GM21529 (cell line): ENCODE data around the gene BSDC1.
"Not testable (repeated sequence)": the region's sequence is repeated elsewhere in the genome, so short reads cannot be mapped to it uniquely, and the experiment has no call there.

Experiments
- ATAC-seq: cut with Tn5 transposase; IDR thresholded peaks from one replicate; pipeline ENCODE4 v1.9.1; 2021; ENCODE audit not compliant: unreplicated experiment

BSDC1 gene, protein sequence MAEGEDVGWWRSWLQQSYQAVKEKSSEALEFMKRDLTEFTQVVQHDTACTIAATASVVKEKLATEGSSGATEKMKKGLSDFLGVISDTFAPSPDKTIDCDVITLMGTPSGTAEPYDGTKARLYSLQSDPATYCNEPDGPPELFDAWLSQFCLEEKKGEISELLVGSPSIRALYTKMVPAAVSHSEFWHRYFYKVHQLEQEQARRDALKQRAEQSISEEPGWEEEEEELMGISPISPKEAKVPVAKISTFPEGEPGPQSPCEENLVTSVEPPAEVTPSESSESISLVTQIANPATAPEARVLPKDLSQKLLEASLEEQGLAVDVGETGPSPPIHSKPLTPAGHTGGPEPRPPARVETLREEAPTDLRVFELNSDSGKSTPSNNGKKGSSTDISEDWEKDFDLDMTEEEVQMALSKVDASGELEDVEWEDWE

DNA sequence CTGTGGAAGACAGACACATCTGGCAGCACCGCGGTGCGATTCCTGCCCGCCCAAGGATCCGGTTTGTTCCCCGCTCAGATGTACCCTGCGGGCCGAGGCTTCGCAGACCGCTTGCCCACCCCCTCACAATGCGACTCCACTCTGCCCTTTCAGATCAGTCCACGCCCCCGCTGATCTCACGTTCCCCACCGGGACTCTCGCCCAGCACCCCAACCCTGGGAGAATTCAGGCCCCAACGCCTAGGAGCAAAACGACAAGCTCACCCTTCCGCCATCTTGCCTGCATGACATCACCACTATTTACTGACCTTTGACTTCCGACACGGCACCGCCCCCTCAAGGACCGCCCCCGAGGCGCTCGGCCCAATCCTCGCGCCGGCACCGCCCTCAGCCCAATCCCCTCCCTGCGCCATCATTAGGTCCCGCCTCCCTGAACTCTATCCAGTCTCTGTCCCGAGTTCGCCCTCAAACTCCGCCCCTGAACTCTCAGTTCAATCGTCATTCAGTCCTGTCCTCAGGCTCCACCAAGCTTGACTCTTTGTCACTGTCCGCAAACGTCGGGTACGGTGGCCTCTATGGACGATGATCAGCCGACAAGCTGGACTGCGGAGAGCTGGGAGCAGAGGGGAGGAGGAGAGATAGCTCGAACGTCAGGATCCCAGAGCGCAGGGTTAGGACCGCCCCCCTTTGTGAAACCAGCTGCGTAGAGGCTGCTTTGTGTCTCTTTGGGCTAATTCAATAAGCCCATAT, at the start of gene BSDC1:
Gene BSDC1, minus strand, starts transcription at position 301 of the 749 bp plus-strand sequence. Its CDS starts 27 bp downstream, at position 274.
- peak; percentile 94 for ATAC-seq

DNA sequence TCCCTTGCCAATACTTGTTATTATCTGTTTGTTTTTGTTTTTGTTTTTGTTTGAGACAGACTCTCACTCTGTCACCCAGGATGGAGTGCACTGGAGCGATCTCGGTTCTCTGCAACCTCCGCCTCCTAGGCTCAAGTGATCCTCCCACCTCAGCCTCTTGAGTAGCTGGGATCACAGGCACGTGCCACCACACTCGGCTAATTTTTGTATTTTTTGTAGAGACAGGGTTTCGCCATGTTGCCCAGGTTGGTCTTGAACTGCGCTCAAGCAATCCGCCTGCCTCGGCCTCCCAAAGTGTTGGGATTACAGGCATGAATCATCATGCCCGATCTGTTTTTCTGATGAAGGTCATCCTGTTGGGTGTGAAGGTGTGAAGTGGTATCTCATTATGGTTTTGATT, 47.2 kb upstream of the BSDC1 start:
- ATAC-seq = not testable (repeated sequence)

DNA sequence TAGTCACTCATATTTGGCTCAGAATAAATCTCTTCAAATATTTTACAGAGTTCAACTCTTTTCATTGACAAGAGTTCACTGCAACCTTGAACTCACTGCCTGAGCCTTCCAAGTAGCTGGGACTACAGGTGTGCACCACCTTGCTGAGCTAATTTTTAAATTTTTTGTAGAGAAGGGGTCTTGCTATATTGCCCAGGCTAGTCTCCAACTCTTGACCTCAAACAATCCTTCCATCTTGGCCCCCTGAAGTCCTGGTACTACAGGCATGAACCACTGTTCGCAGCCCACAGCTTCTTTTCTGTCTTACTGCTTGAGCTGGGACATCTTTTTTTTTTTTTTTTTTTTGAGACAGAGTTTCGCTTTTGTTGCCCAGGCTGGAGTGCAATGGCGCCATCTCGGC, 44.5 kb upstream of the BSDC1 start:
- ATAC-seq = not testable (repeated sequence)

DNA sequence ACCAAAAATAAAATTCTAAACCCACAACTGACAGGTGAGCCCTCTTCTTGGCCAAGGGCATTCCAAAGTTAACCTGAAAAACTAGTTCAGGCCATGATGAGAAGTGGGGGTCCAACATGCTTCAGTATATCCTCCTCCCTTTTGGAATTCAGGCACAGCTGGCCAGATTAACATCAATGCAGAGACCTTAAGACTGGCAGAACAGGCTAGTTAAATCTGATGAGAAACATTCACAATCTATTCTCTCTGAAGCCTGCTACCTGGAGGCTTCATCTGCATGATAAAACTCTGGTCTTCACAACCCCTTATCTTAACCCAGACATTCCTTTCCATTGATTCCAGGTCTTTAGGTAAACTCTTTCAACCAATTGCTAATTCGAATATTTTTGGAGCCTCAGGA, 43.9 kb upstream of the BSDC1 start:
- ATAC-seq = no peak

DNA sequence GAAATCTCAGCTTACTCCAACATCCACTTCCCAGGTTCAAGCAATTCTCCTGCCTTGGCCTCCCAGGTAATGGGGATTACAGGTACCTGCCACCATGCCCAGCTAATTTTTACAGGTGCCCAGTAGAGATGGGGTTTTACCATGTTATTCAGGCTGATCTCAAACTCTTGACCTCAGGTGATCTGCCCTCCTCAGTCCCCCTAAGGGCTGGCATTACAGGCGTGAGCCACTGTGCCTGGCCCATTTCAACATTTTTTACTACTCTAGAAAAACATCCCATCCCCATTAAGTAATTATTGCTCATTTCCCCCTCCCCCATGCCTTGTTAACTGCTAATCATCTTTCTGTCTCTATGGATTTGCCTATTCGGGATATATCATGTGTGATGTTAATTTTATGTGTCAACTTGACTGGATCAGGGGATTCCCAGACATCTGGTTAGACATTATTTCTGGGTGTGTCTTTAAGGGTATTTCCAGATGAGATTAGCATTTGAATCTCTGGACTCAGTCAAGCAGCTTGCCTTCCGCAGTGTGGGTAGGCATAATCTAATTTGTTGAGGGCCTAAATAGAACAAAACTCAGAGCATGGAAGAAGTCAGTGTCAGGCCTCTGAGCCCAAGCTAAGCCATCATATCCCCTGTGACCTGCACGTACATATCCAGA, 37.6 kb upstream of the BSDC1 start:
- ATAC-seq = no peak

DNA sequence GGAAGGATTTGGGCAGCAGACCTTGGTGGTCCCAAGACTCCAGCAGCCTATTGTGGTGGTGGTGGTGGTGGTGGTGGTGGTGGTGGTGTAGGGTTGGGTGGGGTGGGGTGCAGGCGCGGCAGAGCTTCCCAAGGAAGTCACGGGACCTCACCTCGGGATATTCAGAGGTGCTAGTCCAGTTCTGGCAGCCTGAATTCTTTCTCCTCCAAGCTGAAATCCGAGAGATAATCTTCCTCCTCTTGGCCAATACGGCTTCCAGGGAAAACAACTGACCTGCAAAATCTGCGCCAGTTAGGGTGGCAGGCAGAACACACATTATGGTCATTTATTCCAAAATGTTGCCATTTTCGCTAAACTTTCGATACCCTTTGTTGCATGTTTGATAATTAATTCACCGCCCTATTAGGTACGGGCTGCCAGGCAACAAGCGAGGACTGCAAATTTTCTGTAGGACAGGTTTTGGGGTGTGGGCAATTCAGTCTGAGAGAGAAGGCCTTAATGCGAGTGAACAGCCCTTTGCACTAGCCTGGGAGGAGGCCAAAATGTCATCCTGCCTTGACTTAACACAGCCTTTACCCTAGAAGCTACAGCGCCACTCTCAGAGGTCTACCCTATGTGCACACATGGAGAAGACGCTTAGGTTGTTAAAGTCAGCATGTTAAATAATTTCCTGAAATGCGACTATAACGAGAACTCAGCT, 33.2 kb upstream of the BSDC1 start:
- ATAC-seq = no peak

DNA sequence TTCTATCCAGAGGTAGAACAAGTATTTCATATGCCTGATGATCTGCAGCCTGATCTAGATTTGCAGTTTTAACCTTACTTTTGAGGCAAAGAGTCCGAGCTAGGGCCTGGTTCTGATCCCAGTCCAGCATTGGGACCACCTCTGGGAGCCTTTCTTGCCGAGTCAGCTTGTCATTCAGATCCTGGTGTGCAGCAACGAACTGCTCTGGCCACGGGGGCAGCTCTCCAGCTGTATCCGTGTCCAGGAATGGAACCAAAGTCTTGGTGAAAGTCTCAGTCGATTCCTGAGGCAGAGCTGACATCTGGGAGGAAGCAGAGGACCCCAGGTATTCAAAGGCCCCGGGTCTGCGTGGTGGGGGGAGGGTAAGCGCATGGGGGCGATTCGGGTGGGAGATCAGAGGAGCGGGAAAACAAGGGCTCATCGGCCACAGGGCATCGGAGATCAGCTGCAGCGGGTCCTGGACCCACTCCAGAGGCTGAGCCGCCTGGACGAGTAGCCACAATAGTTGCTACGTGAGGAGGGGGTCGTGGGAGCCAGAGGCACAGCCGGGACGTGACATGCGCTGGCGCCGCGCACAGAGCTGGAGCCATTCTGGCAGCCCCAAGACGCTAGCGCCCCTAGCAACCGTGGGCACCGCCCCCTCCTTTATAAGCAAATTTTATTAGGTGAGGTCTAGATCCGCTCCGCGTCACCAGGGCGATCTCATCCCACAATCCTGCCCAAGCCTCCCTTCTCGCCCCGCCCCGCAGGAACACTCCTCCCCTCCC, 32.4 kb upstream of the BSDC1 start:
- no peak for ATAC-seq

DNA sequence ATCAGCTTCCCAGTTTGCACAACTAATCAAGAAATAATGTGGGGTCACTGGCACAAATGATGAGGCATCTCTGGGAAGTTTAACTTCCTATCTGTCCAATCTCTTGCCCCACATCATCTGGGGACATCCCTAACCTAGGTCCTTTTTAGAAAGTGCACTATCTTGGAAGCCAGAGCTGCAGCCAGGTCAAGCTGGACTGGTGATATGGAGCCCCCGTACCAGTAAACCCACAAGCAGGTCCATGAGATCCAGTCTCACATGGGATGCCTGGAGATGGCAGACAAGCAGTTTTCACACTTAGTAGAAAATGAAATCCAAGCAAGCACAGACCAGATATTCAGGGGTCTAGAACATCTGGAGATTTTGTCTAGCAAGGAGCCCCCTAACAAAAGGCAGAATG, 27.5 kb upstream of the BSDC1 start:
- no peak for ATAC-seq

DNA sequence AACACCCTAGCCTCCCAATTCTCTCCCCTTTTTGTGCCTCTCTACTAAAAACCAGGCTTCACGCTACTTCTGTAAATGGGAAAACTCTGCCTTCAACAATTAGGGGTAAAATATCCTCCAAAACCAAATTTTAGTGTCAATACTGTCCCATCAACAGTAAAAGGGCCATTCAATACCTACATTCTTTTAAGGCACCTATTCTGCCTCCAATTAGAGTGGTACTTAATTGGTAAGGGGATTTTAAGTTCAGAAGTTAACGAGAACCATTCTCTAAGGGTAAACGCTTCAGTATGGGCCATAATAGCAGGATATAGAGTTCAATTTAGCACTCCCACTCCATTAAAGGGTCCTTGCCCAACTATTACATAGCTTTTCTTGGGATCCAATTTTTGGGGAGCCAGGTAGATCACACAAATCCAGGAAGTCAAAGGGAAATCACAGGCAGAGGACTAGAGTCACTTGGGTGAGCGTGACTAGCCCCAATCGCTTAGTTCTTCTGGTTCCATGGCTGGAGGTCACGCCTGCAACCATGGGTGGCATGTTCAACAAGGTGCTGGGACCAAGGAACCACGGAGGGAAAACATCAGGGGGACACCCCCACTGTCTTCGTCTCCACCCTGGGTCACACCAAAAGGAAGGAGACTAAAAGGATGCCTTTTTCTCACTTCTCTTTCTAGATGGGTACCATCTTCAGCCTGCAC, 20.1 kb upstream of the BSDC1 start:
- no peak for ATAC-seq

DNA sequence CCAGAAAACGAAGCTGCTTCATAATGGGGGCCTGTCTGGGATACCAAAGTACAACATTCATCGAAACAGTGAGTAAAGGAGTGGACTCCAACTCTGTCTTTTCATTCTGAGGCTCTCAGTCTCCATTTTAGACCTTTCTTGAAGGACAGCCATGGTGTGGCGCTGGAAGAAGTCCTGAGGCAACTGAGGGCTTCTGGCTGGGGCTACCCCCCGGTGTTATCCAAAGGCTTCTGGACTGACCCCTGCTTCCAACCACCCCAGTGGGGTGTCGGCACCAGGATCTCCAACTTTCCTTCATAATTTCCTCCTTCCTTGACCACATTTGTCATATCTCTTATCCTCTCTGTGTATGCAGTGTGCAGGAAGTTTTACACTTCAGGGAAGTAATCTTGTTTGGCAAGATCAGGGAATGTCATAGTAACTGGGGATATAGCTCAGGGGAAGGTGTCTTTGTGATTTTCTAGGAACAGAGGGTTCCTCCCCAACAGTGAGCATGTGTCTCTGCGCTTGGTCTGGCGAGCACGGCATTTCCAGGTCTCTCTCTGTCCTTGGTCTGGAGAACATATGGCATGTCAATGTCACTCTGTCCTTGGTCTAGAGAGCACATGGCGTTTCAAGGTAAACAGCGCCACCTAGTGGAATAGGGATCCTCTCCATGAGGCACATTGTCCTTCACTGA, 19.4 kb upstream of the BSDC1 start:
- ATAC-seq = peak; percentile 42

DNA sequence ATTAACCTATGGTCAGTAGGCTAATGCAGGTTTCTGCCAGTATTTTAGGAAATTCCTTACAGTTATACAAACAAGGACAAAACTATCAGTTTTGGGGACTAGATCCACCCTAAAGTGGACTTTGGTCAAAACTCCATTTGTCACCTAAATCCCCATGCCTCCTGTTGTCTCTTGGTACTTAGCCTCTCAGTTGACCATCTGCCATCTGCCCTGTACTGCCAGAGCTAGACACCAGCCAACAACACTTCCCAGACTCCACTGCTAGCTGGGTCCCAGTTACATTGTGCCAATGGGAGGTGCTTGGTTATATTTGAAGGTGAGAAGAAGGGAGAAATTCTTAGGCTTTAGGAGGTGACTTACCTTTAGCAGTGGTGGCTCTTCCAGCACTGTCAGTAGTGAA, 17.0 kb upstream of the BSDC1 start:
- no peak for ATAC-seq

DNA sequence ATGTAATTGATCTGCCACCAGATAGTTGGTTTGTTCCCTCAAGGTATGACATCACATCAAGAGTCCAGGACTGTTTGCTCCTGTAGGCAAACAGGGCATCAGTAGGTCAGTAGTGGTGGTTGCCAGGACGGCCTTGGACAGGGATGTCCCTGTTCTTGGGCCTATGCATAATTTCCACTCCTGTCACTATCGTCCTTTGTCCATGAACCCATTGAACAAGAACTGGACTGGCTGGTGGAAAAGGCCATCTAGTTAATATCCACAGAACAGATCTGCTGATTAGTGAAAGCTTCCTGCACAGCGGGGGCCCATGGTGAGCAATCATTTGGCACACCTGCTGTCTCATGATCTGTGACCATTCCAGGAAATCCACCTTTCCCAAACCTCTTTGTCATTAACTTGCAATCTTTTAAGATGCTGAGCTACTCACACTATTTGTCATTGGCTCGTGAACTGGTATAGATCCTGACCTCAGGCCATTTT, 12.4 kb upstream of the BSDC1 start:
- no peak for ATAC-seq

DNA sequence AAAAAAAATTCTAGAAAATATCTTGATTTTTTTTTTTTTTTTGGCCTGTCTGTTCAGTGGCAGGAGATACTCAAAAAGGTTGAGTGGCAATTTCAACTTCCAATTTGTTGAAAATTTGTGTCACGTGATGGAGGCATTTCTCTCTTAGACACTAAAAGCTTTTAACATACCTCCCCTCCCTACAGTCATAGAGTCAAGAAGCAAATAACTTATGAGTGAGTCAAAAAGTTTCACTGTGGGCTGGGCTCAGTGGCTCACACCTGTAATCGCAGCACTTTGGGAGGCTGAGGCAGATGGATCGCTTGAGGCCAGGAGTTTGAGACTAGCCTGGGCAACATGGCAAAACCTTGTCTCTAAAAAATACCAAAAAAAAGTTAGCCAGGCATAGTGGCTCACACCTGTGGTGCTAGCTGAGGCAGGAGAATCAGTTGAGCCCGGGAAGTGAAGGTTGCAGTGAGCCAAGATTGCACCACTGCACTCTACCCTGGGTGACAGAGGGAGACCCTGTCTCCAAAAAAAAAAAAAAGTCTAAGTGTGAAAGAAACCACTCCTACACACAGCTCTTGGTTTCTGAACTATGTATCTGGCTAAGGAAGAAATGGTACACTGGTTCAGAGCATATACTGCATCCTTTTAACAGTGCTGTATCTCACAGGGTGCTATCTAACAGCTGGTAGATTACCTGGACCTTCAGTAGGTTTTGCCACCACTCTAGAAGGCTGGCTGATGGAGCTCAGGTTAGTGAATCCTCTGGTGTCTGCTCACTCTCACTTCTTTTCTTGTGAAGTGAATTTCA, 11.6 kb upstream of the BSDC1 start:
- no peak for ATAC-seq

DNA sequence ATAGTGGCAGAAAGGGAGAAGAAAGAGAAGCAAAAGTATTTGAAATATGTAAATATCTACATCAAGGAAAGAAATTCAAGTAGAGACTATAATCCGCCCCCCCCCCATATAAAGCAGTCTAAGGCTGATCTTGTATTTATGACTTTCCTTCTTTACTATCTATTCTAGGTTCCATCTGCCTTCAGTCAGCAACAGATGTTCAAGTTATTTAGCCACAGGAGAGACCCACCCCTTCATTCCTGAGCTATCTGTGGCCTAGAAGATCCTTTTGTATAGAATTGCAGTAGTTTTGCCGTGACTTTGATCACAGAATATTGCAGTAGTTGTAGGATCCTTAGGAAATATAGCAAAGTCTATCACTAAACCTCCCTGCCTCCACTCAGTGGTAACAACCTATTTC, 10.7 kb upstream of the BSDC1 start:
- ATAC-seq = no peak

DNA sequence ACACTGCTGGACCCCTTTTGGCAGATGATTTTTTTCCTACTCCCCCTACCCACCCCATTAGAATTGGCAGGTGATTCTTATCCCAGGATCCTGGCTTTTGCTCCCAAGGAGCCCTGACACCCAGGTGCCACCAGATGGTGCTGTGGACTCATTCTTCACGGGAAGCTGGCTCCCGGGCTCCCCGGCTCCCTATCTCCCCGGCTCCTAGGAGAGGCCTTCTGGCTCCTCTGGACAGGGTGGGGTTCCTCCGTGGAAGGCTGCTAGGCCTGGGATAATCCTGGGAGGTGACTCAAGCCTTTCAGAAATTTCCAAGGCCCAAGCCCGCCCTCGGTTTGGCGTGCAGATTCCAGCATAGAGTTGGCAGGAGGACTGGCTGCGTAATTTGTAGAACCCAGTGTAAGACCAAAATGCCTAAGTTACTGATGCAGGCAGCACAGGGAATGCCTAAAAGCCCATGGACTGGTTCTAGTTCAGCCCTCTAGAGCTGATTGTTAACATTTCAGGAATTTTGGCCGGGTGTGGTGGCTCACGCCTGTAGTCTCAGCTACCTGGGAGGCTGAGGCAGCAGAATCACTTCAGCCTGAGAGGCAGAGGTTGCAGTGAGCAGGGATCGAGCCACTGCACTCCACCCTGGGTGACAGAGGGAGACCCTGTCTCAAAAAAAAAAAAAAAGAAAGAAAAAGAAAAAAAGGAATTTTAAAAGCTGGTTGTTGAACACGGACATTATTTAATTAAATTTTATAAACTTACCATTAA, 6.8 kb upstream of the BSDC1 start:
- no peak for ATAC-seq

DNA sequence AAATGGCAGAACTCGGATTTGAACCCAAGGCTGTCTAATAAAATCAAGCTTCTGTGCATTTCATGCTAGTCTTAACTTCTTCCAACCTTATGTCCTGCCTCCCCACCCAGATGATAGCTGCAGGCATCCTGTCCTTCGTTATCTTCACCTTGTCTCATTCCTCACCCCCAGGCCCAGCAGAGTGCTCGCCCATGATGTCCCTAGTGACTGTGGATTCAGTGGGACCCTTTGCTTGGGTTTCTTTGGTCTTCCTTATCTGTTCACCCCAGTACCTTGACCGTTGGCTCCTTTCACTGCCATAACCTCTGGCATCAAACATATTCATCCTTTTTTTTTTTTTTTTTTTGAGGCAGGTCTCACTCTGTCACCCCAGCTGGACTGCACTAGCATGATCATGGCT, 5.6 kb upstream of the BSDC1 start:
- ATAC-seq = no peak

DNA sequence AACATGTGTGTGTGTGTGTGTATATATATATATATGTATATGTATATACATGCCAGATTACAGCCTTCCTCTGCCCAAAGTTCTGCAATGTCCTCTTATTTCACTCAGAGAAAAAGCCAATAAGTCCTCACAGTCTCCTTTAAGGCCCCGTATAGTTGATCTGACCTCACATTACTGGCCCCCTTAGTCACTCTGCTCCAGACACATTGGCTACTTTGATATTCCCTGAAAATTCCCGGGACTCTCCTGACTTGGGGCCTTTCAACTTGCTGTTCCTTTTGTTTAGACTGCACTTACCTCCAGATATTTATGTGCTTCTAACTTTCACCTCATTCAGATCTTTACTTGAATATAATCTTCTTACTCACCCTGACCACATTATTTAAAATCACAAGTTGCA, 4.2 kb upstream of the BSDC1 start:
- ATAC-seq = no peak

DNA sequence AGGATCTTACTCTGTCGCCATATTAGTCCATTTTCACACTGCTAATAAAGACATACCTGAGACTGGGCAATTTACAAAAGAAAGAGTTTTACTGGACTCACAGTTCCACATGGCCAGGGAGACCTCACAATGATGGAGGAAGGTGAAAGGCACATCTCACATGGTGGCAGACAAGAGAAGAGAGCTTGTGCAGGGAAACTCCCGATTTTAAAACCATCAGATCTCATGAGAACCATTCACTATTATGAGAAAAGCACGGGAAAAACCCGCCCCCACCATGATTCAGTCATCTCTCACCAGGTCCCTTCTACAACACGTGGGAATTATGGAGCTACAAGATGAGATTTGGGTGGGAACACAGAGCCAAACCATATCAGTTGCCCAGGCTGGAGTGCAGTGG, 2.3 kb upstream of the BSDC1 start:
- ATAC-seq = not testable (repeated sequence)
